Measurements from ENCODE around the gene CCNJL.
"Not testable (repeated sequence)": the region's sequence is repeated elsewhere in the genome, so short reads cannot be mapped to it uniquely, and the experiment has no call there.

CCNJL gene

GRCh38 chr5:160312134-160312959 is at the start of gene CCNJL:
TSS of gene CCNJL (minus strand) at chr5:160312564. CDS start at chr5:160311923, 641 bp downstream.
- no peak for DNase-seq (ENCODE audit: low read depth)

- no peak for DNase-seq (ENCODE audit: low read depth)
These were observed 49.4 kb upstream of the CCNJL start for GRCh38 chr5:160361624-160362228.

- no peak for DNase-seq (ENCODE audit: low read depth)
These were observed 47.9 kb upstream of the CCNJL start for GRCh38 chr5:160360310-160360709.

- no peak for DNase-seq (ENCODE audit: low read depth)
These were observed 47.5 kb upstream of the CCNJL start for GRCh38 chr5:160359816-160360215.

GRCh38 chr5:160359242-160359641 is 46.9 kb upstream of the CCNJL start:
- DNase-seq (ENCODE audit: low read depth), result no peak

- DNase-seq (ENCODE audit: low read depth), result no peak
These were observed 45.6 kb upstream of the CCNJL start for GRCh38 chr5:160357861-160358411.

GRCh38 chr5:160357394-160357793 is 45.0 kb upstream of the CCNJL start:
- no peak for DNase-seq (ENCODE audit: low read depth)

- DNase-seq (ENCODE audit: low read depth), result no peak
These were observed 44.4 kb upstream of the CCNJL start for GRCh38 chr5:160356550-160357347.

GRCh38 chr5:160354666-160355065 is 42.3 kb upstream of the CCNJL start:
- no peak for DNase-seq (ENCODE audit: low read depth)

- no peak for DNase-seq (ENCODE audit: low read depth)
These were observed 41.0 kb upstream of the CCNJL start for GRCh38 chr5:160353379-160353778.

GRCh38 chr5:160352308-160352707 is 39.9 kb upstream of the CCNJL start:
- DNase-seq (ENCODE audit: low read depth), result no peak

- DNase-seq (ENCODE audit: low read depth), result no peak
These were observed 37.6 kb upstream of the CCNJL start for GRCh38 chr5:160349935-160350303.

GRCh38 chr5:160349249-160349934 is 37.0 kb upstream of the CCNJL start:
- DNase-seq (ENCODE audit: low read depth), result no peak

GRCh38 chr5:160348080-160348479 is 35.7 kb upstream of the CCNJL start:
- no peak for DNase-seq (ENCODE audit: low read depth)

- DNase-seq (ENCODE audit: low read depth), result no peak
These were observed 35.1 kb upstream of the CCNJL start for GRCh38 chr5:160347448-160347847.

GRCh38 chr5:160342413-160342941 is 30.1 kb upstream of the CCNJL start:
- no peak for DNase-seq (ENCODE audit: low read depth)

GRCh38 chr5:160341309-160341870 is 29.0 kb upstream of the CCNJL start:
- DNase-seq (ENCODE audit: low read depth), result no peak

GRCh38 chr5:160340513-160340912 is 28.1 kb upstream of the CCNJL start:
- DNase-seq (ENCODE audit: low read depth), result not testable (repeated sequence)

- no peak for DNase-seq (ENCODE audit: low read depth)
These were observed 27.2 kb upstream of the CCNJL start for GRCh38 chr5:160339406-160340130.

- DNase-seq (ENCODE audit: low read depth), result not testable (repeated sequence)
These were observed 22.4 kb upstream of the CCNJL start for GRCh38 chr5:160334716-160335115.

- no peak for DNase-seq (ENCODE audit: low read depth)
These were observed 21.4 kb upstream of the CCNJL start for GRCh38 chr5:160333721-160334120.
